MV-4-11 (cell line): ENCODE results near the gene ULK3.
A peak's percentile ranks its signal among the peaks of the same experiment; 100 is the strongest.

Source experiments
- DNase-seq: peaks from one replicate; lab custom pipeline; 2025; lab: John Stamatoyannopoulos, UW

Gene ULK3

DNA sequence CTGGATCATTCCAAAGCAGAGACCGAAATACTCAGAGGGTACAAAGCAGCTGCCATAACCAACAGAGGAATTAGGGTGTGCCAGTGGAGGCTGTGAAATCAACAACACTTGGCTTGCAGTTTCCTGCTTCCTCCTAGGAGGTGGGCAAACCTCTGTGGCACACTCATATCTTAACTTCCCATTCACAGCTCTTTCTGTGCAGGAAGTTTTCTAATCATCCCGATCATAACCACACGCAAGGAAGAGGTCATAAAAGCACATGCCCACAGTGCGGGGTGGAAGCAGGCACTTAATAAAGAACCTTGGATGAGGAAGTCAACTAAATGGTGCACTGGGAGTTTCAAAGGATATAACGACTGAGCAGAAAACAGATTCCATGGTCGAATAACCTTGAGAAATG is 25.1 kb upstream of the ULK3 start:
- peak; percentile 96 for DNase-seq

GRCh38 chr15:74867466-74868038 is 24.6 kb upstream of the ULK3 start:
- DNase-seq, result no peak

DNA sequence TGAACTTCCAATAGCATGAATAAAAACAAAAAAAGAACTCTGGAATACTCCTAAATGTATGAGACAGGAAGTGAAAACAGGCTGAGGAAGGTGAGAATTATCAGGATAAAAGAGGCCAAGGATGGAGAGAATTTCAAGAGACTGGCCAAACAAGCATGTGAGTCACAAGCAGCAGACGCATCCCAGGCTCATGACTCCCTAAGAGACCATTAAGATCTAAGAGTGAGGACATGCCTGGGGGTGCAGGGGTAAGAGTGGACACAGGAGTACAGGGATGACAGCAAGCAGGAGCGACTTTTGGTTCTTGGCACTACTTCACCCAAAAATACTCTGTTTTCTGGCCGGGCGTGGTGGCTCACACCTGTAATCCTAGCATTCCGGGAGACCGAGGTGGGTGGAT is 23.1 kb upstream of the ULK3 start:
- DNase-seq, result no peak

- DNase-seq, result no peak
Observed at GRCh38 chr15:74865316-74865715, 22.4 kb upstream of the ULK3 start.

DNA sequence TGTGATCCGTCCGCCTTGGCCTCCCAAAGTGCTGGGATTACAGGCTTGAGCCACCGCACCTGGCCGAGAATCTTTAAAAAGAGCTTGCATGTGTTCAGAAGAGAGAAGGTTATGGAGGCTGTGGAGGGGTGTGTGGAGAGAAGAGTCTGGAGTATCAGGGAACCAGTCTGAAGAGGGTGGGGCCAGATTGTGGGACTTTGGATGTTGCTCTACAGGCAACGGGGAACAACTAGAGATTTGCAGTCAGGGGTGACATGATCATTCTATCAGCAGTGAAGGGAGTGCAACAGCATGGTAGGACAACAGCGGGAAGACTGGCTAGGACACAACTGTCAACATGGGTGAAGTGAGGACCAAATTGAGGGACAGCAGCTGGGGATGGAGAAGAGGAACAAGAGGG is 21.3 kb upstream of the ULK3 start:
- no peak for DNase-seq

- DNase-seq, result no peak
Observed at GRCh38 chr15:74863239-74864056, 20.5 kb upstream of the ULK3 start.

GRCh38 chr15:74858369-74858740 is 15.4 kb upstream of the ULK3 start:
- DNase-seq, result no peak

GRCh38 chr15:74857671-74858368 is 14.9 kb upstream of the ULK3 start:
- no peak for DNase-seq

DNA sequence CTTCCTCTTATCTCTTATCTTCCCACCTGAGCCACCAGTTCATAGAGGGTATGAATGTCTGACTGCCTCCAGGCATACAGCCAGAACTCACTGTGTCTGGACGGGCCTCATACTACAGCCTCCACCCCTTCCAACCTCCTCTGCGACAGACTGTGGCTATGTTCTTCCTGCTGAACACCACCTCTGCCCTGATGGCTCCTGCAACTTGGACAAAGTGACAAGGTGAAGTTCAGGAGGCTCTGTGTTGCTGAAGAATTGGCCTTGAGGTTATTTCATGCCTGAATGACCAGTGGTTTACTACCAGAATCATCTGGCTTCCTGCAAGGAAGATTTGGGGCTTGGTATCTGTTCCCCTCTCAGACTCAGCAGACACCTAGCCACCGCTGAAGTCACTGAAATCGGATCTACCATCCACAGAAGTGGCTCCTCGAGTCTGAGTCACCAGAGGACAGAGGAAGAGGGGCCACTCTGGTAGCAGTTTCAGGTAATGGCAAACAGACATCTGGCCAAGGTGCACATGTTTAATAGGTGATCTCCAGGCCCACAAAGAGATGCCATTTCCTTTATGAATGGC is 14.2 kb upstream of the ULK3 start:
- DNase-seq, result no peak

GRCh38 chr15:74856537-74856936 is 13.6 kb upstream of the ULK3 start:
- DNase-seq, result no peak

GRCh38 chr15:74855857-74856256 is 12.9 kb upstream of the ULK3 start:
- no peak for DNase-seq

GRCh38 chr15:74854453-74855022 is 11.6 kb upstream of the ULK3 start:
- no peak for DNase-seq

DNA sequence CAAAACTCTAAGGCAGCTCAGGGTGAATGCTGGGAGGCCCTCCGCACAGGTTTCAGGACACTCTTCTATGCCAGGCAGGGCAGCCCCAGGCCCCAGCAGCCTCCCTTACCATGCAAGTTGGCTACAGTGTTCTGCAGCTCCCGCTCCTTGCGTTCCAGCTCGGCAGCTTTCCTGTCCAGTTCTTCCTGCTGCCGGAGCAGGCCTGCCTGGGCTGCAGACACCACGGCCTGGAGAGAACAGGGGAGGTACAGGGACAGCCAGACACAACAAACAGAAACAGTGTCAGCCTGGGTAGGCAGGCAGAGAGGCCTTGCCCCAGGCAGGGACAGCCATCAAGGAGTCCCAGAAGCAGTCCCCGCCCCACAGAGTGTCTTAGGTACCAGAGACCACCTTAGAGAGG is 9.0 kb upstream of the ULK3 start:
- no peak for DNase-seq

DNA sequence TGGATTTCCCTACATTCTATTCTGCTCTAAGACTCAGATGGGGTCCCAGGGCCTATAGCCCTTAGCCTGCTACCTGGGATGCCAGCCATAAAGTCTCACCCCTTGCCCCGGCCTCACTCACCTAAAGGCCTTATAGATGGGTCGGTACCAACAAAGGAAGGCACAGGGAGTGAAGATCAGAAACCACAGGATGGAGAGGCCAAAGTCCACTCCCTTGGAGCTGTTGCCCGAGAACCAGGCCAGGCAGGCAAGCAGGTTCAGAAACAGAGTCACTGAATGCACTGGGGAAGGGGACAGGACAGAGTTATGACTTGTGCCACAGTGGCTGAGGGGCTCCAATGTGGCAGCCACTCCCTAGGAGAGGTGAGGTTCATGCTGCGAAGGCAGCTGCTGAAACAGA is 7.4 kb upstream of the ULK3 start:
- no peak for DNase-seq

- no peak for DNase-seq
Observed at GRCh38 chr15:74847432-74847831, 4.5 kb upstream of the ULK3 start.

DNA sequence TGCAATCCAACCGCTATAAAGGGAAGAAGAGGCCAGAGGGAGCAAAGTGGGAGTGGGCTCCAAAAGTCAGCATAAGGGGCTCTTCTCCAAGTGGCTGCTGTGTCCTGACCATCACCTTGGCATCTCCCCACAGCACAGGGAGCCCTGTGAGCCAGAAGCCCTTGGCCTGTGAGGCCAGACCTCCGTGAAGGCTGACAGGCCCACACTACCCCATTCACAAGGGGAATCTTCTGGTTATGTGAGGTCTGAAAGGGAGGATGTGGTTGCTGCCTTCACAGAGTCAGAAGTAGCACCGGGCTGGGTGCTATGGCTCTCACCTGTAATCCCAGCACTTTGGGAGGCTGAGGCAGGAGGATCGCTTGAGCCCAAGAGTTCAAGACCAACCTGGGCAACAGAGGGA is 2.6 kb upstream of the ULK3 start:
- DNase-seq, result no peak

GRCh38 chr15:74845208-74845568 is 2.2 kb upstream of the ULK3 start:
- no peak for DNase-seq

- DNase-seq, result no peak
Observed at GRCh38 chr15:74844319-74845207, 1.6 kb upstream of the ULK3 start.

DNA sequence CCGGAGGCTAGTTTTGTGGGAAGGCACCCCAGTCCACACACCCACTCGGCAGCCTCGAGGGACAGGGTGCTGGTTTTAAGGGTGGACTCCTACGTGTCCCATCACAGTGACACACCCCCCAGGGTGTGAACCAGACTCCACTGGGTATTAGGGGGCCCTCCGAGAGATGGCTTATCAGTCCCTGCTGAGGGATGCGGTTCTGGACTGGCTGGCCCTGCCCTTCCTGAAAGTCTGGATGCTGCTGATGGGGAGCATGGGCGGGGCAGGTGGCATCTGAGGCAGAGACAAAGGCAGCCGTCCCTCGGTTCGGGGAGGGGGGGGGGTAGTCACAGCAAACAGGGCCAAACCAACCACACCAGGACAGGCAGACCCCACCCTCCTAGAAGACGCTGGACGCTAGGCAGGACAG is 939 bp upstream of the ULK3 start:
- DNase-seq, result no peak

GRCh38 chr15:74843445-74843828 is 481 bp upstream of the ULK3 start:
- no peak for DNase-seq

DNA sequence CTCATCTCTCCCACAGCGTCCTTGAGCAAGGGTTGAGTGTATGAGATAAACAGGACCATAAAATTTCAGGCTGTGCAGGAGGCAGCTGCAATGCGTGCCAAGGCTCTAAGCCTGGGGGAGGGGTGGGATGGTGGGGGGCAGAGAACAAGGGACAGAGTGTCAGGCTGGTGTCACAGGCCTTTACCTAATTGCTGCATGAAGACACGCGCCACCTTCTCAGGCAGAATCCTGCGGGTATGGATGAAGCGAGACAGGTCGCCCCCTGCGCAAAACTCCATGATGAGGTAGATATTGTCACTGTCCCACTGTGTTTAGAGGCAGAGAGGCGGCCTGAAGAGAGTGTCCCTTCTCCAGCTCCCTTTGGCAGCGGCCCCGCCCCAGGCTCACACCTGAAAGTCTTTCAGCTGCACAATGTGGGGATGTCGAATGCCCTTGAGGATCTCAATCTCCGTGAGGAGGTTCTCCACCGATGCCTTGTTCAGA is 1.0 kb downstream of the ULK3 start:
- DNase-seq, result no peak
